GM23338 (cell line): Measurements from ENCODE around the gene ARHGAP30. TPM values are rescaled to one million over a fixed set of nuclear protein-coding genes. Genes with fewer than 3 reads are reported as not detected.

Source experiments
- ATAC-seq: fragments of 200-7000 bp; cut with Tn5 transposase; 3 replicates; pipeline ENCODE4 v1.9.1; 2020
- DNase-seq: peaks from one replicate; pipeline ENCODE4 v3.0.0-alpha.2; 2015; ENCODE audit warnings: low spot score
- H2AFZ ChIP-seq: fragments of 200-600 bp; sonication (generic); 2 replicates; pipeline ENCODE4 v1.8.0; 2016; ENCODE audit warnings: antibody characterized with exemption, mild to moderate bottlenecking, moderate library complexity
- H3F3A ChIP-seq: fragments of 200-600 bp; sonication (generic); replicated peaks from 2 replicates; pipeline ENCODE4 v1.8.0; 2017; ENCODE audit warnings: antibody characterized with exemption, mixed run types, low read depth
- H3K27ac ChIP-seq: fragments of 200-600 bp; sonication (generic); 2 replicates; pipeline ENCODE4 v1.6.1; 2016; ENCODE audit warnings: low read depth
- H3K27me3 ChIP-seq: fragments of 200-600 bp; sonication (generic); 2 replicates; pipeline ENCODE4 v1.8.0; 2016; ENCODE audit warnings: mild to moderate bottlenecking, mixed run types, moderate library complexity; ENCODE audit not compliant: insufficient read depth
- H3K36me3 ChIP-seq: fragments of 200-600 bp; sonication (generic); 2 replicates; pipeline ENCODE4 v1.8.0; 2016; ENCODE audit warnings: mild to moderate bottlenecking; ENCODE audit not compliant: insufficient read depth
- H3K4me1 ChIP-seq: fragments of 200-600 bp; sonication (generic); 2 replicates; pipeline ENCODE4 v1.8.0; 2016; ENCODE audit warnings: mild to moderate bottlenecking, moderate library complexity; ENCODE audit not compliant: insufficient read depth
- H3K4me2 ChIP-seq: fragments of 200-600 bp; sonication (generic); 2 replicates; pipeline ENCODE4 v1.7.1; 2017; ENCODE audit warnings: mixed run types
- H3K4me3 ChIP-seq: fragments of 200-600 bp; sonication (generic); 2 replicates; pipeline ENCODE4 v1.6.1; 2016; ENCODE audit warnings: mixed run types
- H3K79me2 ChIP-seq: fragments of 200-600 bp; sonication (generic); replicated peaks from 2 replicates; pipeline ENCODE4 v1.8.0; 2017; ENCODE audit warnings: mild to moderate bottlenecking; ENCODE audit not compliant: insufficient read depth
- H3K9me2 ChIP-seq: fragments of 200-600 bp; sonication (generic); 2 replicates; pipeline ENCODE4 v1.8.0; 2017; ENCODE audit not compliant: insufficient read depth
- H4K20me1 ChIP-seq: fragments of 200-600 bp; sonication (generic); replicated peaks from 2 replicates; pipeline ENCODE4 v1.8.0; 2017; ENCODE audit warnings: mild to moderate bottlenecking; ENCODE audit not compliant: insufficient read depth
- H3K27ac Mint-ChIP-seq: 2 replicates; pipeline ENCODE4 v1.8.0; 2020; ENCODE audit warnings: inconsistent platforms, mild to moderate bottlenecking, moderate library complexity, mixed read lengths
- H3K27me3 Mint-ChIP-seq: 3 replicates; pipeline ENCODE4 v1.8.0; 2022; ENCODE audit warnings: low read depth, mild to moderate bottlenecking, moderate library complexity, mixed read lengths, inconsistent platforms; ENCODE audit not compliant: insufficient read depth, poor library complexity
- H3K36me3 Mint-ChIP-seq: 3 replicates; pipeline ENCODE4 v1.8.0; 2021; ENCODE audit warnings: low read depth, mild to moderate bottlenecking, inconsistent platforms, moderate library complexity, mixed read lengths
- H3K4me1 Mint-ChIP-seq: 3 replicates; pipeline ENCODE4 v1.8.0; 2020; ENCODE audit warnings: mild to moderate bottlenecking, inconsistent platforms, mixed read lengths
- H3K4me3 Mint-ChIP-seq: 3 replicates; pipeline ENCODE4 v1.8.0; 2021; ENCODE audit warnings: moderate library complexity, mild to moderate bottlenecking, inconsistent platforms, mixed read lengths
- H3K9me3 Mint-ChIP-seq: 3 replicates; pipeline ENCODE4 v1.8.0; 2020; ENCODE audit warnings: moderate library complexity, mild to moderate bottlenecking, inconsistent platforms, mixed read lengths
- CREB1 ChIP-seq: fragments of 250-450 bp; sonication (Bioruptor Pico); IDR thresholded peaks from 2 replicates; pipeline ENCODE4 v1.5.0; 2020; ENCODE audit warnings: low read depth, mild to moderate bottlenecking, moderate library complexity
- CTCF ChIP-seq, 2 experiments: fragments of 200-600 bp in 1 of 2; sonication (generic) in 1 of 2; conservative IDR thresholded peaks; 2 replicates each; pipeline versions ENCODE4 v1.5.1 to v1.6.1; 2016 to 2017; ENCODE audit warnings: antibody characterized with exemption in 2 of 2, low read depth in 2 of 2, mild to moderate bottlenecking in 2 of 2, moderate library complexity in 1 of 2
- EZH2 ChIP-seq: fragments of 200-600 bp; sonication (generic); IDR thresholded peaks from one replicate; pipeline ENCODE4 v1.8.0; 2017; ENCODE audit warnings: antibody characterized with exemption, mild to moderate bottlenecking, low read depth; ENCODE audit not compliant: unreplicated experiment
- EZH2phosphoT487 ChIP-seq: fragments of 200-600 bp; sonication (generic); IDR thresholded peaks from one replicate; pipeline ENCODE4 v1.8.1; 2018; ENCODE audit warnings: antibody characterized with exemption; ENCODE audit not compliant: unreplicated experiment
- JUNB ChIP-seq: IDR thresholded peaks from one replicate; pipeline ENCODE4 v1.6.1; 2016; ENCODE audit warnings: antibody characterized with exemption; ENCODE audit not compliant: unreplicated experiment
- NANOG ChIP-seq: IDR thresholded peaks from 2 replicates; pipeline ENCODE4 v1.6.1; 2016; ENCODE audit warnings: antibody characterized with exemption, borderline replicate concordance
- POLR2AphosphoS5 ChIP-seq: IDR thresholded peaks from 2 replicates; pipeline ENCODE4 v1.6.1; 2016; ENCODE audit warnings: antibody characterized with exemption, low read depth
- STAT1 ChIP-seq: IDR thresholded peaks from one replicate; pipeline ENCODE4 v1.6.1; 2016; ENCODE audit warnings: antibody characterized with exemption; ENCODE audit not compliant: unreplicated experiment
- ZNF114 ChIP-seq: fragments of 250-450 bp; sonication (Bioruptor Pico); IDR thresholded peaks from 2 replicates; pipeline ENCODE4 v1.5.0; 2020; ENCODE audit warnings: mild to moderate bottlenecking, moderate library complexity
- ZNF331 ChIP-seq: fragments of 250-450 bp; sonication (Bioruptor Pico); IDR thresholded peaks from 2 replicates; pipeline ENCODE4 v1.5.0; 2020; ENCODE audit warnings: low read depth, mild to moderate bottlenecking, moderate library complexity
- ZNF462 ChIP-seq: fragments of 250-450 bp; sonication (Bioruptor Pico); IDR thresholded peaks from 2 replicates; pipeline ENCODE4 v1.5.0; 2020; ENCODE audit warnings: mild to moderate bottlenecking, moderate library complexity
- polyA plus RNA-seq: library from polyadenylated mRNA; unstranded; fragments of >200 nt; fragmentation: Nextera tagmentation; extraction: Ambion mirVana; gene quantifications from 2 replicates; pipeline ENCODE4 v1.2.1, GENCODE V29; 2016
- total RNA-seq: library from RNA; depleted of rRNA; stranded (reverse); fragments of >200 nt; shearing (Covaris generic); gene quantifications from 2 replicates; pipeline ENCODE4 v1.2.3, GENCODE V29; 2014
- TF ChIP-seq, protein P1 (sequence below): IDR thresholded peaks from 2 replicates; pipeline ENCODE4 v1.6.1; 2016; ENCODE audit warnings: antibody characterized with exemption
- TF ChIP-seq, protein P2 (sequence below): IDR thresholded peaks from one replicate; pipeline ENCODE4 v1.6.1; 2018; ENCODE audit warnings: antibody characterized with exemption; ENCODE audit not compliant: unreplicated experiment

Gene ARHGAP30
- total and polyA plus RNA-seq, 2 experiments from 2014 or later, result 0.45 TPM; not detected in 1

GRCh38 chr1:161008869-161009510 lies 60.7 kb downstream of the ARHGAP30 start:
- DNase-seq, result no peak
- Histone ChIP-seq H3K27ac (peak overlapping the region; percentile 11; the same call in 1 of the 2 replicates), H3K4me3 (no peak overlapping the region), H3K36me3 (no peaks in the 10 kb centered on the region; the same call in none of the 2 replicates), H3K9me2 (no peaks in the 10 kb centered on the region), H4K20me1 (peaks cover 78% of the 10 kb centered on the region), H3K4me1 (peaks cover 27% of the 10 kb centered on the region), H2AFZ (no peak overlapping the region), H3K27me3 (no peaks in the 10 kb centered on the region), H3K4me2 (no peak overlapping the region), H3F3A (peaks cover 5% of the 10 kb centered on the region), H3K79me2 (peaks cover 99% of the 10 kb centered on the region)
- Mint-ChIP-seq H3K27ac (no peak overlapping the region), H3K36me3 (peaks cover 26% of the 10 kb centered on the region), H3K4me1 (peaks cover 34% of the 10 kb centered on the region), H3K27me3 (no peaks in the 10 kb centered on the region), H3K4me3 (no peak overlapping the region), H3K9me3 (no peaks in the 10 kb centered on the region)
- no peak for ATAC-seq
- TF ChIP-seq EZH2, result no peak
- TF ChIP-seq NANOG, result no peak
- TF ChIP-seq STAT1, result no peak
- TF ChIP-seq CREB1, result no peak
- no peak for TF ChIP-seq CTCF (conservative IDR thresholded peaks at IDR 0.05; ENCODE audit: low read depth in 2 of 2)
- TF ChIP-seq ZNF114 (CRISPR knock-in tag), result no peak
- TF ChIP-seq EZH2phosphoT487, result no peak
- no peak for TF ChIP-seq ZNF462 (CRISPR knock-in tag)
- TF ChIP-seq ZNF331 (CRISPR knock-in tag), result no peak
- no peak for TF ChIP-seq POLR2AphosphoS5
- TF ChIP-seq, protein P1, sequence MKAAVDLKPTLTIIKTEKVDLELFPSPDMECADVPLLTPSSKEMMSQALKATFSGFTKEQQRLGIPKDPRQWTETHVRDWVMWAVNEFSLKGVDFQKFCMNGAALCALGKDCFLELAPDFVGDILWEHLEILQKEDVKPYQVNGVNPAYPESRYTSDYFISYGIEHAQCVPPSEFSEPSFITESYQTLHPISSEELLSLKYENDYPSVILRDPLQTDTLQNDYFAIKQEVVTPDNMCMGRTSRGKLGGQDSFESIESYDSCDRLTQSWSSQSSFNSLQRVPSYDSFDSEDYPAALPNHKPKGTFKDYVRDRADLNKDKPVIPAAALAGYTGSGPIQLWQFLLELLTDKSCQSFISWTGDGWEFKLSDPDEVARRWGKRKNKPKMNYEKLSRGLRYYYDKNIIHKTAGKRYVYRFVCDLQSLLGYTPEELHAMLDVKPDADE, result no peak
- no peak for TF ChIP-seq JUNB
- TF ChIP-seq, protein P2, sequence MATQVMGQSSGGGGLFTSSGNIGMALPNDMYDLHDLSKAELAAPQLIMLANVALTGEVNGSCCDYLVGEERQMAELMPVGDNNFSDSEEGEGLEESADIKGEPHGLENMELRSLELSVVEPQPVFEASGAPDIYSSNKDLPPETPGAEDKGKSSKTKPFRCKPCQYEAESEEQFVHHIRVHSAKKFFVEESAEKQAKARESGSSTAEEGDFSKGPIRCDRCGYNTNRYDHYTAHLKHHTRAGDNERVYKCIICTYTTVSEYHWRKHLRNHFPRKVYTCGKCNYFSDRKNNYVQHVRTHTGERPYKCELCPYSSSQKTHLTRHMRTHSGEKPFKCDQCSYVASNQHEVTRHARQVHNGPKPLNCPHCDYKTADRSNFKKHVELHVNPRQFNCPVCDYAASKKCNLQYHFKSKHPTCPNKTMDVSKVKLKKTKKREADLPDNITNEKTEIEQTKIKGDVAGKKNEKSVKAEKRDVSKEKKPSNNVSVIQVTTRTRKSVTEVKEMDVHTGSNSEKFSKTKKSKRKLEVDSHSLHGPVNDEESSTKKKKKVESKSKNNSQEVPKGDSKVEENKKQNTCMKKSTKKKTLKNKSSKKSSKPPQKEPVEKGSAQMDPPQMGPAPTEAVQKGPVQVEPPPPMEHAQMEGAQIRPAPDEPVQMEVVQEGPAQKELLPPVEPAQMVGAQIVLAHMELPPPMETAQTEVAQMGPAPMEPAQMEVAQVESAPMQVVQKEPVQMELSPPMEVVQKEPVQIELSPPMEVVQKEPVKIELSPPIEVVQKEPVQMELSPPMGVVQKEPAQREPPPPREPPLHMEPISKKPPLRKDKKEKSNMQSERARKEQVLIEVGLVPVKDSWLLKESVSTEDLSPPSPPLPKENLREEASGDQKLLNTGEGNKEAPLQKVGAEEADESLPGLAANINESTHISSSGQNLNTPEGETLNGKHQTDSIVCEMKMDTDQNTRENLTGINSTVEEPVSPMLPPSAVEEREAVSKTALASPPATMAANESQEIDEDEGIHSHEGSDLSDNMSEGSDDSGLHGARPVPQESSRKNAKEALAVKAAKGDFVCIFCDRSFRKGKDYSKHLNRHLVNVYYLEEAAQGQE, result no peak
